SU-DHL-6 (cell line): Measurements from ENCODE around the gene LONRF2.

Experiments
- H2AFZ ChIP-seq: fragments of 200-600 bp; sonication (generic); 2 replicates; pipeline ENCODE4 v1.6.1; 2014; ENCODE audit warnings: low read depth, mild to moderate bottlenecking, moderate library complexity, mixed read lengths, antibody characterized with exemption, low read length; ENCODE audit not compliant: severe bottlenecking
- H3F3A ChIP-seq: fragments of 200-600 bp; shearing (Covaris generic); 2 replicates; pipeline ENCODE4 v1.6.0; 2016; ENCODE audit warnings: antibody characterized with exemption, mild to moderate bottlenecking; ENCODE audit not compliant: insufficient read depth
- H3K27ac ChIP-seq: fragments of 200-600 bp; sonication (generic); 2 replicates; pipeline ENCODE4 v1.5.1; 2016; ENCODE audit warnings: low read depth, mild to moderate bottlenecking, low read length, moderate library complexity, mixed read lengths
- H3K27me3 ChIP-seq: fragments of 200-600 bp; sonication (generic), shearing (Covaris generic); 2 replicates; pipeline ENCODE4 v1.6.0; 2014; ENCODE audit warnings: mild to moderate bottlenecking, low read length
- H3K36me3 ChIP-seq: fragments of 200-600 bp; sonication (generic); 2 replicates; pipeline ENCODE4 v1.6.1; 2014; ENCODE audit warnings: mild to moderate bottlenecking, low read length, mixed read lengths
- H3K4me2 ChIP-seq: fragments of 300-600, 200-600 bp; shearing (Covaris generic), sonication (generic); 2 replicates; pipeline ENCODE4 v1.6.0; 2014; ENCODE audit warnings: low read length, low read depth, mild to moderate bottlenecking; ENCODE audit not compliant: poor library complexity, severe bottlenecking
- H3K4me3 ChIP-seq: fragments of 200-600 bp; sonication (generic); 2 replicates; pipeline ENCODE4 v1.5.1; 2014; ENCODE audit warnings: antibody characterized with exemption, low read length, mild to moderate bottlenecking, mixed read lengths; ENCODE audit not compliant: insufficient read depth, poor library complexity, severe bottlenecking
- H3K79me2 ChIP-seq: fragments of 200-600 bp; sonication (generic); 2 replicates; pipeline ENCODE4 v1.6.1; 2014; ENCODE audit warnings: mild to moderate bottlenecking, low read length, moderate library complexity; ENCODE audit not compliant: insufficient read depth
- H3K9ac ChIP-seq: fragments of 200-600 bp; sonication (generic); 2 replicates; pipeline ENCODE4 v1.7.0; 2014; ENCODE audit warnings: mild to moderate bottlenecking, low read length
- H3K9me2 ChIP-seq: fragments of 200-600 bp; sonication (generic); replicated peaks from 2 replicates; pipeline ENCODE4 v1.6.1; 2014; ENCODE audit warnings: low read length; ENCODE audit not compliant: insufficient read depth
- H3K9me3 ChIP-seq: fragments of 200-600 bp; sonication (generic); 2 replicates; pipeline ENCODE4 v1.6.1; 2014; ENCODE audit warnings: low read length, mixed read lengths; ENCODE audit not compliant: insufficient read depth
- H4K20me1 ChIP-seq: fragments of 200-600 bp; sonication (generic); 2 replicates; pipeline ENCODE4 v1.6.1; 2014; ENCODE audit warnings: low read depth, mild to moderate bottlenecking, antibody characterized with exemption, low read length, moderate library complexity, mixed read lengths
- EZH2phosphoT487 ChIP-seq: fragments of 200-600 bp; sonication (generic), shearing (Covaris generic); conservative IDR thresholded peaks from 2 replicates; pipeline ENCODE4 v1.6.1; 2018; ENCODE audit warnings: mild to moderate bottlenecking, antibody characterized with exemption, low read length, moderate library complexity, mixed read lengths
- TF ChIP-seq, protein P1 (sequence below): fragments of 200-600 bp; sonication (generic); IDR thresholded peaks from one replicate; pipeline ENCODE4 v1.5.1; 2017; ENCODE audit warnings: antibody characterized with exemption, mild to moderate bottlenecking, low read length, moderate library complexity; ENCODE audit not compliant: insufficient read depth, poor library complexity, severe bottlenecking

The LONRF2 gene

DNA sequence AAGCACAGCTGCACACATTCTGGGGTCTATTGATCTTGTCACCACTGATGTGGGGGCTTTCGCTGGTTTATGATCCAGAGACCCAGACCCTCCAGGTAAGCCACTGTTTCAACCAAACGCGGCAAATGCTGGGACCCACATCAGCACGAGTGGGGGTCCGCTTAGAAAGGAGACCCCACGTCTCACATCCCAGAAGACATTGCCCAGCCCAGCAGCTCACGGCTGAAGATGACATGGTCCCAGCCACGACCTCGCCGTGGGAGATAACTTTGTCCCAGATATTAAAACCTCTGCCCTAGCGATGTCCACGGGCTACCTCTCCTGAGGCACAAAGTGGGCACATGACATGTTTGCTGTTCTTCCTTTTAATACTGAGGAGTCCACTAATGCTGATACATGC lies 43.8 kb downstream of the LONRF2 start:
- Histone ChIP-seq H3K4me2 (no peak overlapping the region), H3K27ac (no peak overlapping the region)

DNA sequence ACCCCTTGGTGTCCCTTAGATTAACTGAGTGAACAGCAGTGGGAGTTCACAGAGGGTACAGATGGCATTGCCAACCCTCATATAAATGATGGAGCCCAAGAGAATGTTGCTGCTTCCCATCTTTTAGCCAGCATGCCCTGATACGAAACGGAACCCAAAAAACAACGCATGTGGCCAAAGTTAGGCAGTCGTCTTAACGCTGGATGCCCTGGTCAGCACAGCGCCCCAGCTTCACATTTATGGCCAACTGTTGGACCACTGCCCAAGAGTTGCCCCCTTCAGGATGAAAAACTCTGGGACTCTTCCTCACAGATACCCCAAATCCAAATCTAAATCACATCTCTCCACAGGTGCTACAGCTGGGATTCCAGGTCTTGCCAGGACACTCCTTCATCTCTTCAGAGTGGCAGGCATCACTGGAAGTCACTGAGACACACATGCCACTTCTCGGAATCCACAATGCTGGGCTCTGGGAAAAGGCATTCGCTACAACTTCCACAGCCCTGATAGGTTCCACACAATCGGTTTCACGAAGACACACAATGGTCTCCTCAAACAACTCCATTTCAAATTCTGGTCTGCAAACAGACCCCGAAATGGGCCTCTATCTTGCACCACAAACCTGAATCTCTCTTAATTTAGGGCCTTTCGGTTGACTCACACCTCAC lies 44.6 kb downstream of the LONRF2 start:
- Histone ChIP-seq H3K27ac (no peak overlapping the region), H3K27me3 (no peaks in the 10 kb centered on the region), H3K9me2 (no peaks in the 10 kb centered on the region), H3K79me2 (no peaks in the 10 kb centered on the region), H3K4me2 (no peak overlapping the region), H3F3A (no peaks in the 10 kb centered on the region), H3K9me3 (no peaks in the 10 kb centered on the region), H3K36me3 (no peaks in the 10 kb centered on the region), H2AFZ (no peak overlapping the region), H4K20me1 (no peaks in the 10 kb centered on the region), H3K4me3 (no peak overlapping the region), H3K9ac (no peak overlapping the region)
- TF ChIP-seq, protein P1, sequence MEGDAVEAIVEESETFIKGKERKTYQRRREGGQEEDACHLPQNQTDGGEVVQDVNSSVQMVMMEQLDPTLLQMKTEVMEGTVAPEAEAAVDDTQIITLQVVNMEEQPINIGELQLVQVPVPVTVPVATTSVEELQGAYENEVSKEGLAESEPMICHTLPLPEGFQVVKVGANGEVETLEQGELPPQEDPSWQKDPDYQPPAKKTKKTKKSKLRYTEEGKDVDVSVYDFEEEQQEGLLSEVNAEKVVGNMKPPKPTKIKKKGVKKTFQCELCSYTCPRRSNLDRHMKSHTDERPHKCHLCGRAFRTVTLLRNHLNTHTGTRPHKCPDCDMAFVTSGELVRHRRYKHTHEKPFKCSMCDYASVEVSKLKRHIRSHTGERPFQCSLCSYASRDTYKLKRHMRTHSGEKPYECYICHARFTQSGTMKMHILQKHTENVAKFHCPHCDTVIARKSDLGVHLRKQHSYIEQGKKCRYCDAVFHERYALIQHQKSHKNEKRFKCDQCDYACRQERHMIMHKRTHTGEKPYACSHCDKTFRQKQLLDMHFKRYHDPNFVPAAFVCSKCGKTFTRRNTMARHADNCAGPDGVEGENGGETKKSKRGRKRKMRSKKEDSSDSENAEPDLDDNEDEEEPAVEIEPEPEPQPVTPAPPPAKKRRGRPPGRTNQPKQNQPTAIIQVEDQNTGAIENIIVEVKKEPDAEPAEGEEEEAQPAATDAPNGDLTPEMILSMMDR = no peak
- TF ChIP-seq EZH2phosphoT487 = no peak

More for the DNA sequence above, 43.8 kb downstream of the LONRF2 start:
- no peaks in the 10 kb centered on the region for H3K9me3 ChIP-seq
- no peaks in the 10 kb centered on the region for H3K27me3 ChIP-seq
- TF ChIP-seq, protein P1 = no peak
- TF ChIP-seq EZH2phosphoT487 = no peak
- H3K9me2 ChIP-seq = no peaks in the 10 kb centered on the region
- H3K36me3 ChIP-seq = no peaks in the 10 kb centered on the region
- no peak overlapping the region for H3K4me3 ChIP-seq
- H4K20me1 ChIP-seq = no peaks in the 10 kb centered on the region
- H3K79me2 ChIP-seq = no peaks in the 10 kb centered on the region
- H3F3A ChIP-seq = no peaks in the 10 kb centered on the region
- H3K9ac ChIP-seq = no peak overlapping the region
- H2AFZ ChIP-seq = no peak overlapping the region

DNA sequence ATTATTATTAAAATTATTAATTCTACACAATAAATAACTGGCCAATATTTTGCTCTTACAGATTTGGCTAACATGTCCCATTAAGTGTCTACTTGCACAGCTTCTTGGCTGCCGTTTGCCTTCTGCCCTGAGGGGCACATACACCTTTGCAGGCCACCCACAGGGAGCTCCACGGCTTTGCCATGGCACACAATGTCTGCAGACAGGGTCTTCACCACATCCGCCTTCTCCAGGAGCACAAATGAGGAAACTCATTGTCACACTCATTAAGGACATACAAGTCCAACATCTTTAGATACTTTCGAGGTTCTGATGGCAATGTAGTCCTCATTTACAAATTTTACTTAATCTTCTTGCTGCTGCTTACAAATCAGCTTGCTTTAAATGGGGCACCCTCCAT lies 45.6 kb downstream of the LONRF2 start:
- H3K27me3 ChIP-seq = no peaks in the 10 kb centered on the region
- no peaks in the 10 kb centered on the region for H3K9me3 ChIP-seq
- H3K79me2 ChIP-seq = no peaks in the 10 kb centered on the region
- H3K4me3 ChIP-seq = no peak overlapping the region
- H3K9me2 ChIP-seq = no peaks in the 10 kb centered on the region
- H3K27ac ChIP-seq = no peak overlapping the region
- H4K20me1 ChIP-seq = no peaks in the 10 kb centered on the region
- no peak overlapping the region for H3K4me2 ChIP-seq
- H3K9ac ChIP-seq = no peak overlapping the region
- no peak overlapping the region for H2AFZ ChIP-seq
- no peaks in the 10 kb centered on the region for H3K36me3 ChIP-seq
- no peak for TF ChIP-seq EZH2phosphoT487
- TF ChIP-seq, protein P1 = no peak
- no peaks in the 10 kb centered on the region for H3F3A ChIP-seq
